MM.1S (cell line): ENCODE results near the gene FBXO24.

Source experiments
- DNase-seq: peaks from one replicate; pipeline ENCODE4 v3.0.0-alpha.2; 2015
- H2AFZ ChIP-seq: fragments of 300-600 bp; sonication (generic); 2 replicates; pipeline ENCODE4 v1.6.0; 2016; ENCODE audit warnings: antibody characterized with exemption, low read length
- H3F3A ChIP-seq: fragments of 300-600 bp; sonication (generic); 2 replicates; pipeline ENCODE4 v1.6.1; 2016; ENCODE audit warnings: mild to moderate bottlenecking, antibody characterized with exemption, low read length, moderate library complexity, mixed read lengths; ENCODE audit not compliant: insufficient read depth
- H3K27ac ChIP-seq: fragments of 300-600 bp; sonication (generic); 2 replicates; pipeline ENCODE4 v1.5.1; 2016; ENCODE audit warnings: mild to moderate bottlenecking, low read length
- H3K27me3 ChIP-seq: fragments of 300-600 bp; sonication (generic); replicated peaks from 2 replicates; pipeline ENCODE4 v1.6.0; 2016; ENCODE audit warnings: low read length; ENCODE audit not compliant: insufficient read depth
- H3K36me3 ChIP-seq: fragments of 300-600 bp; sonication (generic); replicated peaks from 2 replicates; pipeline ENCODE4 v1.6.1; 2016; ENCODE audit warnings: mild to moderate bottlenecking, low read length, mixed read lengths; ENCODE audit not compliant: insufficient read depth
- H3K4me1 ChIP-seq: fragments of 300-600 bp; sonication (generic); 2 replicates; pipeline ENCODE4 v1.6.1; 2016; ENCODE audit warnings: low read length, mixed read lengths
- H3K4me2 ChIP-seq: fragments of 300-600 bp; sonication (generic); 2 replicates; pipeline ENCODE4 v1.6.0; 2016; ENCODE audit warnings: low read depth, low read length
- H3K4me3 ChIP-seq: fragments of 300-600 bp; sonication (generic); 2 replicates; pipeline ENCODE4 v1.5.1; 2016; ENCODE audit warnings: low read length, mixed read lengths
- H3K79me2 ChIP-seq: fragments of 300-600 bp; sonication (generic); 2 replicates; pipeline ENCODE4 v1.6.1; 2016; ENCODE audit warnings: mixed run types, low read length, mixed read lengths
- H3K9ac ChIP-seq: fragments of 300-600 bp; sonication (generic); 2 replicates; pipeline ENCODE4 v1.6.1; 2016; ENCODE audit warnings: low read length, mixed read lengths
- H3K9me2 ChIP-seq: fragments of 300-600 bp; sonication (generic); replicated peaks from 2 replicates; pipeline ENCODE4 v1.6.1; 2016; ENCODE audit warnings: mild to moderate bottlenecking, low read length, mixed read lengths; ENCODE audit not compliant: insufficient read depth
- H3K9me3 ChIP-seq: fragments of 300-600 bp; sonication (generic); replicated peaks from 2 replicates; pipeline ENCODE4 v1.6.1; 2016; ENCODE audit warnings: mild to moderate bottlenecking, low read length, mixed read lengths; ENCODE audit not compliant: insufficient read depth
- H4K20me1 ChIP-seq: fragments of 300-600 bp; sonication (generic); 2 replicates; pipeline ENCODE4 v1.6.1; 2016; ENCODE audit warnings: mild to moderate bottlenecking, low read length, moderate library complexity, mixed read lengths; ENCODE audit not compliant: insufficient read depth
- EZH2 ChIP-seq: fragments of 300-600 bp; sonication (generic); optimal IDR thresholded peaks from 2 replicates; pipeline ENCODE3; 2017; ENCODE audit warnings: low read depth, mild to moderate bottlenecking, antibody characterized with exemption, low read length, mixed read lengths
- EZH2phosphoT487 ChIP-seq: fragments of 300-600 bp; sonication (generic); IDR thresholded peaks from 2 replicates; pipeline ENCODE4 v1.6.1; 2018; ENCODE audit warnings: antibody characterized with exemption, low read length
- TF ChIP-seq, protein P1 (sequence below): fragments of 300-600 bp; sonication (generic); IDR thresholded peaks from 2 replicates; pipeline ENCODE4 v1.5.1; 2016; ENCODE audit warnings: antibody characterized with exemption, low read length, mixed read lengths

The FBXO24 gene

GRCh38 chr7:100649826-100650565, 63.9 kb downstream of the FBXO24 start:
- Histone ChIP-seq H3K36me3 (no peaks in the 10 kb centered on the region), H3K4me2 (no peak overlapping the region), H3K79me2 (no peaks in the 10 kb centered on the region), H3K9me3 (no peaks in the 10 kb centered on the region), H2AFZ (no peak overlapping the region), H3K9me2 (no peaks in the 10 kb centered on the region), H4K20me1 (no peaks in the 10 kb centered on the region), H3K4me3 (no peak overlapping the region), H3K27ac (no peak overlapping the region), H3F3A (no peaks in the 10 kb centered on the region), H3K27me3 (peaks cover 88% of the 10 kb centered on the region), H3K9ac (no peak overlapping the region), H3K4me1 (no peaks in the 10 kb centered on the region)
- TF ChIP-seq, protein P1, sequence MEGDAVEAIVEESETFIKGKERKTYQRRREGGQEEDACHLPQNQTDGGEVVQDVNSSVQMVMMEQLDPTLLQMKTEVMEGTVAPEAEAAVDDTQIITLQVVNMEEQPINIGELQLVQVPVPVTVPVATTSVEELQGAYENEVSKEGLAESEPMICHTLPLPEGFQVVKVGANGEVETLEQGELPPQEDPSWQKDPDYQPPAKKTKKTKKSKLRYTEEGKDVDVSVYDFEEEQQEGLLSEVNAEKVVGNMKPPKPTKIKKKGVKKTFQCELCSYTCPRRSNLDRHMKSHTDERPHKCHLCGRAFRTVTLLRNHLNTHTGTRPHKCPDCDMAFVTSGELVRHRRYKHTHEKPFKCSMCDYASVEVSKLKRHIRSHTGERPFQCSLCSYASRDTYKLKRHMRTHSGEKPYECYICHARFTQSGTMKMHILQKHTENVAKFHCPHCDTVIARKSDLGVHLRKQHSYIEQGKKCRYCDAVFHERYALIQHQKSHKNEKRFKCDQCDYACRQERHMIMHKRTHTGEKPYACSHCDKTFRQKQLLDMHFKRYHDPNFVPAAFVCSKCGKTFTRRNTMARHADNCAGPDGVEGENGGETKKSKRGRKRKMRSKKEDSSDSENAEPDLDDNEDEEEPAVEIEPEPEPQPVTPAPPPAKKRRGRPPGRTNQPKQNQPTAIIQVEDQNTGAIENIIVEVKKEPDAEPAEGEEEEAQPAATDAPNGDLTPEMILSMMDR = no peak
- TF ChIP-seq EZH2phosphoT487 = no peak
- TF ChIP-seq EZH2 = no peak
- no peak for DNase-seq
